Middle frontal gyrus (tissue), 1 donor: ENCODE data around the gene NEUROG1.
A peak's percentile ranks its signal among the peaks of the same experiment; 100 is the strongest.

Source experiments
- DNase-seq: peaks from one replicate; pipeline ENCODE4 v3.0.0-alpha.2; 2015; ENCODE audit warnings: low spot score; ENCODE audit errors: extremely low spot score

Gene NEUROG1

GRCh38 chr5:135535820-135536801 lies at the start of gene NEUROG1:
Gene NEUROG1, minus strand, starts transcription at chr5:135535964. Its CDS starts 274 bp downstream, at chr5:135535690.
- DNase-seq = no peak

DNA sequence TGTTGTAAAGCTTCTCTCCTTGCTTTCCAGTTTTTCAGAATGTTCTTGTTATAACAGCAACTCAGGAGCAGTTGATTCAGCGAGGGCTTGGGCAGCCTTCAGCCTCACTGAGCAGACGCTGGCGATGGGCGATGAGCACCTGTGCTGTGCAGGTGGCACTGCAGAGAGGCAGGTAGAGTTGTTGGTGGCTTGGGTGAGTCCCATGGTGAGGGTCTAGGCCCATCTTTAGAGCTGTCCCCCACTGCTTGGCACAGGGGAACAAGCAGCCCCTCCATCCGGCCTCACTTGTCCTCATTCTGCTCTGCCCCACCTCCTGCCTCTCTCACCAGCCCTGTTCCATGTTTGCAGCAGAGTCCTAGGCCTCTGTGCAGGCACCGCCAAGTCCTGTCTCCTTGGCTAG lies 49.2 kb upstream of the NEUROG1 start:
- DNase-seq = no peak

GRCh38 chr5:135584276-135584675 lies 48.5 kb upstream of the NEUROG1 start:
- DNase-seq = no peak

- DNase-seq = no peak
Observed at GRCh38 chr5:135582099-135582781, 46.5 kb upstream of the NEUROG1 start.

DNA sequence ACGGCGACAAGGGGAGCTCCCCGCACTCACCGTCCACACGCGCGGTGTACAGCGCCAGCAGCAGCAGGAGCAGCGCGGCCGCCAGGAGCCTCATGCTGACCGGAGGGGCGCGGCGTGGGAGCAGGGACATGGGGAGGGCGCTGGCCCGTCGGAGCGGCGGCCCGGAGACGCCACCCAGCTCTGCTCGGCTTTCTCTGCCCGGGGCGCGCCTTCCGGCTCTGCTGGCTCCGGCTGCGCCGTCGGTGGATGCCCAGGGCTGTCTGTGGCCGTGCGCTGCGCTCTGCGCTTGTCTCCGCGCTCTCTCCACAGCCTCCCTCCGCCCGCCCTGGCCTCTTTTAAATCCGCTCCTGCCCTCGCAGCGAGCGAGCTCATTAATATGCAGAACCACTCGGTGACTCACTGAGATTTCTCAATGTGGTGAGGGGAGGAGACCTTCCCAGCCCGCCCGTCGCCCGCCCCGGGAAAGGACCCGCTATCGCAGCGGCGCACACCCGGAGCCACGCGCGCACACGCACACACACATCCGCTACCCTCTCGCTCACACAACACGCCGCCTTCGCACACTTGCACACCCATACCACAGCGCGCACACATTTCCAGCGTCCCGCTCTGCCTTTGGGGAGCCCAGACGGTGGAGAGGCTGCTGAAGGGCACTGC lies 43.0 kb upstream of the NEUROG1 start, which contains the start of gene CXCL14:
Gene CXCL14, minus strand, starts transcription at position 307 of the 657 bp plus-strand sequence. Its CDS starts 213 bp downstream, at position 94.
- DNase-seq = no peak

DNA sequence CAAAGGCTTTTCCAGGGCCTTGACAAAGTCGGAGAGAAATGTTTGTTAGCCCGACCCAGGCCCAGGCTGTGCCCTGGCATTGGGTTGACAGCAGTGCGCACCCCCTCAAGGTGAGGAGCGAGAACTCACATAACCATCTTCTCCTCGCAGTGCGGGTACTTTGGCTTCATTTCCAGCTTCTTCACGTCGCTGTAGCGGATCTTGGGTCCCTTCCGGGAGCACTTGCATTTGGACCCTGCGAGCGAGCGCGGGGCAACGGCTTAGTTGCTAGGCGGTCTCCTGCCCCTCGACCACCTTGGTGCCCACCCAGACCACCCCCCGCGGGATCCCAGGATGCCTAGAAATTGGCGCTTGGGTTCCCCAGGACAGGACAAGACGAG lies 42.5 kb upstream of the NEUROG1 start:
- no peak for DNase-seq

- no peak for DNase-seq
Observed at GRCh38 chr5:135577421-135577820, 41.7 kb upstream of the NEUROG1 start.

- no peak for DNase-seq
Observed at GRCh38 chr5:135576075-135576599, 40.4 kb upstream of the NEUROG1 start.

- no peak for DNase-seq
Observed at GRCh38 chr5:135574493-135574892, 38.7 kb upstream of the NEUROG1 start.

DNA sequence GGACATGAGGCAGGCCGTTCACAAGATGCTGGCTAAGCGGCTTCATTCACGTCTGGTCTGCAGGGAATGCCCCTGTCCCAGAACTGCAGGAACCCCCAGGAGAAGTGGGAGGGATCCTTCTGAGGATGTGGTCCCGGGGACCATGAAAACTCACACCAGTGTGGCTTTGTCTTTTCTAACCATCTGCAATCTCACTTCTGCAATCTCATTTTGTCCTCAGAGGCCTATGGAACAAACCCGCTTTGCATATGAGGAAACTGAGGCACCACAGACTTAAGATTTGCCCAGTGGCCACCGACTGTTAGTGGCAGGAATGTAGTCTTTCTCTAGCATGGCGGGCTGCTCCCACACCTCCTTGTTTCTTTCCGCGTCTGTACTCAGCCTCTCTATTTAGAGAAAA lies 36.1 kb upstream of the NEUROG1 start:
- no peak for DNase-seq

DNA sequence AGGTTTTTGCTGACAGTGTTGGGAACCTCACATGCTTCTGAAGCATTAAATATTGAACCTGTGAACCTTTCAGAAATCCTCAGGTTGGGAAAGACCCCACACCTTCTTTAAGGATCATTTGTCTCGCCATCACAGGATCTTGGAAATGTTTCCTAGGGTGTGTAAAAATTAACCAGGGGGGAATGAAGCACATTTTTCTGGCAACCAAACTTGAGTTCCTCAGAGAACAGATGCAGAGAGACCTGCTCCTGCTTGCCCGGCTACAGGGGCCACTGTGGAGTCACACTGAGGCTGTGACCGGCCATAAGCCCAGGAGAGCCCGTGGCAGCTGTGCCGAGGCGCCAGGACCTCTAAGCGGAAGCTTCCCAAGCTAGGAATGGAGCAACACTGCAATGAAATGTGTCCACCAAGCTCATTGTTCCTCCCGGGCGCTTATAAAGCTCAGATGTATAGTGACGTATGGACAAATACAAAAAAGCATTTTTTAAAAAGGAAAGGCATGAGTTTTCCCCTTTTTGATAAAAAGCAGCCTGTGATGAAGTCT lies 35.4 kb upstream of the NEUROG1 start:
- DNase-seq = no peak

GRCh38 chr5:135570453-135570764 lies 34.6 kb upstream of the NEUROG1 start:
- DNase-seq = no peak

DNA sequence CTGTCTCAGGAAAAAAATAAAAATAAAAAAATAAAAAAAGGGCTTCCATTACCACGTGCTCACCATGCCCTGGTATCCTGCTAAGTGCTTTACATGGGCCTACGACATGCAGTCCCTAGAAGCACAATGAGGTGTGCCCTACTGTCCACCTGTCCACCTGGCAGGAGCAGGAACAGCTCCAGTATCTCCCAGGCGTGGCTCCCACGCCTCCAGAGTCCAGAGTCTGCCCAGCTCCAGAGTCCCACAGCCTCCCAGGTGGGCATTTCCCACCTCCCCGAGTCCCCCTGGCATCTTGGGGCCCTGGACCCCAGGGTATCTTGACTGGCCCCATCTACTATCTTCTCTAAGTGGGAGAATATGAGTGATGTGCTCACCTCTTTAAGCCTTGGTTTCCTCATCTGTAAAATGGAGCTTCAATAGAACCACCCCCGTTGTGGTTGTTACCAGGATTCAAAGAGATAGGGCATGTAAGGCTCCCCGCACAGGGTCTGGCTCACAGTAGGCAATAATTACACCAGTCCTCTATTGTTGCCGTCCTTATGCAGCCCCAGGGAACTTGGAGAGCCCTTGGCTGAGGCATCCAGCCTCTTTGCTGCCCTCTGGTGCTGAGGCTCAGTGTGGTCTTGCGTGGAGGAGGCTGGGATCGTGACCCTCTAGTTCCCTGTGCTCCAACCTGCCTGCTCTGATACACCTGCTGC lies 34.1 kb upstream of the NEUROG1 start:
- no peak for DNase-seq

DNA sequence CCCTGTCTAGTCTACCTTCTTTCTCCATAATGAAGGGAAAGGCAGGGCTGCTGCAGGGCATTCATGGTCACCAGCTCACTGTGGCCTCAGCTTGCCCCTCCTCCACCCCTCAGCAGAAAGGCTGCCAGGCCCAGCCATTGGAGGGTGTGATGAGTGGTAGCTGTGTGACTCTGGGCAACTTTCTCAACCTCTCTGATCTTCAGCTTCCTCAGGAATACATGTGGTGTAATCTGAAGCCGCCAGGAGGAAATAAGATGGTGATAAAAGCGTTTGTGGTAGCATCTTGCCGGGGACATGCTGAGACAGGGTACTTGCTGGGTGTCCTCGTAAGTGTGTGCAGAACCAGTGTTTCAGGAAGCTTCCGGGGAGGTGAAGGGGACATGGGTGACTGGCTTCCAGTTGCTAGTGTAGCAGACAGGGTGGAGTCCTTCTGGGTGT lies 33.2 kb upstream of the NEUROG1 start:
- DNase-seq = no peak

- DNase-seq = no peak
Observed at GRCh38 chr5:135568246-135568645, 32.5 kb upstream of the NEUROG1 start.

- no peak for DNase-seq
Observed at GRCh38 chr5:135567661-135568060, 31.9 kb upstream of the NEUROG1 start.

GRCh38 chr5:135566422-135567400 lies 30.9 kb upstream of the NEUROG1 start:
- DNase-seq = no peak

- peak; percentile 21 for DNase-seq
Observed at GRCh38 chr5:135565725-135566421, 30.1 kb upstream of the NEUROG1 start.

DNA sequence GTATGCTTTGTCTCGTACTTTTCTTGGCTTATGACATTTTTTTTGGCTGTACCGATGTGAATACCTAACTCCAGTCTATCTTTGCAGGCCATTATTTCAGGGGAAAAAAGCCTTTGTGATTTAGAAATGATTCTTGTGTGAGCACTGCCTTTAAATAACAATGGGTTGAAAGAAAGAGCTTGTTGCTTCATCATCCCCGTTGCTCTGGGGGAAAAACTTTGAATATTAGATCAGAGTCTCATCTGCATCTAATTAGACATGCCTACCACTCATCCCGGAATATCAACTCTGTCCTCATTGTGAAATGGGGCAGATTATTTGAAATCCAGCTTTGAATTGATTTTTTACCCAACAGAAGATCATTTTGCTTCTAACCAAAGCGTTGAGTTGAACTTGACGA lies 29.5 kb upstream of the NEUROG1 start:
- no peak for DNase-seq
